D341Med (cell line): ENCODE measurements around the gene ERC1.

ENCODE experiments used
- DNase-seq: peaks from one replicate; pipeline ENCODE4 v3.0.0; 2012; ENCODE audit warnings: low spot score

Gene ERC1

DNA sequence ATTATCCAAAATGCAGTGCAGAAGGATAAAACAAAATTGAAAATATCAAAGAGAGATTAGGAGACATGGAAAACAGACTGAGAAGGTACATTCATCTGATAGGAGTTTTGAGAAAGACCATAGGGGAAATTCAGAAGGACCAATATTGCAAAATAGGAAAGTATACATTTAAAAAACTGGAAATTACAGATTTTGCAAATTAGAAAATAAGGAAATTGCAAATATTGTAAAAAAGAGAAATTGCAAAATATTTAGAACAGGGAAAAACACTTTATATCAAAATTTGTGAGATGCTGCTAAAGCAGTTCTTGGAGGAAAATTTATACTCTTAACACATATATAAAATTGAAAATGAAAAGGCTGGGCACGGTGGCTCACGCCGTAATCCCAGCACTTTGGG is 410.9 kb downstream of the ERC1 start:
- DNase-seq, result no peak

DNA sequence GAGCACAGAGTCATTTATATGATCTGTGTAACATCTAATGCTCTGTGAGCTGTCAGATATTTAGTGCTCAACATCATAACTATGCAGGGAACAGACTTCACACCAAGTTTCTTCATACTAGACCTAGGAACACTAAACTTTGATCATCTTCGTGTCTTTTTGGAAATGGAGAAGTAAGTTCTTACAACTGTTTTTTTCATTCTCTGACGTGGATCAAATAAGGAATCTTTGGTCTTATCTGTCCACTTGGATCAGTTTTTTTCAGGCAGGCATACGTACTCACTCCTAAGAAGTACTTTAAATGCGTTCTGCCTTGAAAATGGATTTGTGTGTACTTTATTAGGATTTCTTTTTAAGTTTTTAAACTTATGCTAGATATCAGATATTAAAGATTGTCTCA is 412.4 kb downstream of the ERC1 start:
- DNase-seq, result no peak

DNA sequence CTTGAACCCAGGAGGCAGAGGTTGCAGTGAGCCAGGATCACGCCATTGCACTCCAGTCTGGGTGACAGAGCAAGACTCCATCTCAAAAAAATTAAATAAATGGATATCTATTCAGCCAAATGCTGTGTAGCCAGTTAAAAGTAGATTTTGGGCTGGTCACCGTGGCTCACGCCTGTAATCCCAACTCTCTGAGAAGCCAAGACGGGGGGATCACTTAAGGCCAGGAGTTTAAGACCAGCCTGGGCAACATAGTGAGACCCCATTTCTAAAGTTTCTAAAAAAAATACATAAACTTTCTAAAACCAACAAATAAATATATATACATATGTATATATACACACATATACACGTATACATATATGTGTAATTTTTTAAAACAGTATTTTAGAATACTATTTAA is 414.6 kb downstream of the ERC1 start:
- no peak for DNase-seq

DNA sequence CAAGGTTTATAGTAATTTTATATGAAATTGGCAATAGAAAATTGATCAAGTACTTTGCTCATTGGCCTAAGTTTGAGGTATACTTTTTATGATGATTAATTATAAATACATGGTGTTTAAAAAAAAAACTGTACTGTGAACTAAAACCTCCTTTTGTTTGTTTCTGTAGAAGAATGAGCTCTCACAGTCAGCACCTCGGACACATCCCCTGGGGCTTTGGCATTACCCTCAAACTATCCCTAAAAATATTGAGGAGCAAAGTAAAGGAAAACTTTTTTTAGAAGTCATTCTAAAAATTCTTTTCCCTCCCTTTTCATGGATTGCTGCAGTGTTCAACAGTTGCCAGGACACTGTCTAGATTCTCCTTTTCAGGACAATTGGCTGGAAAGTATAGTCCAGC is 419.8 kb downstream of the ERC1 start:
- no peak for DNase-seq

GRCh38 chr12:1413930-1414329 is 422.9 kb downstream of the ERC1 start:
- no peak for DNase-seq

DNA sequence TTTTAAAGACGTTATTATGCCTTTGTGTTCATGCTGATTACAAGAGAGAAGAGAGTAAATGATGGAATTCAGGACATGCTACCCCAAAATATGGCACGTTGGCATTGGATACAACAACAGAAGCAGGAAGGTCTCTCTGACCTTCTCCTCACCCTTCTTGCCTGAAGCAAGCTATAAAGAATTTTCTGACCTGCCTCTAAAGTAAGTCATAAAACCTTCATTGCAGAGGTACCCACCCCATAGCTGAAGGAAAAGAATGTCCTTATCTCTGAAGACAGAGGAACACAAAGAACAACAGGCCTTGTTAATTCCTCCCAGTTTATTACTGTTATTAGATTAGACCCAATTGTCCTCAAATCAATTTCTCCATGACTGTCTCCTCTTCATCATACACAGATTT is 427.1 kb downstream of the ERC1 start:
- no peak for DNase-seq

GRCh38 chr12:1419849-1420371 is 428.9 kb downstream of the ERC1 start:
- DNase-seq, result no peak

DNA sequence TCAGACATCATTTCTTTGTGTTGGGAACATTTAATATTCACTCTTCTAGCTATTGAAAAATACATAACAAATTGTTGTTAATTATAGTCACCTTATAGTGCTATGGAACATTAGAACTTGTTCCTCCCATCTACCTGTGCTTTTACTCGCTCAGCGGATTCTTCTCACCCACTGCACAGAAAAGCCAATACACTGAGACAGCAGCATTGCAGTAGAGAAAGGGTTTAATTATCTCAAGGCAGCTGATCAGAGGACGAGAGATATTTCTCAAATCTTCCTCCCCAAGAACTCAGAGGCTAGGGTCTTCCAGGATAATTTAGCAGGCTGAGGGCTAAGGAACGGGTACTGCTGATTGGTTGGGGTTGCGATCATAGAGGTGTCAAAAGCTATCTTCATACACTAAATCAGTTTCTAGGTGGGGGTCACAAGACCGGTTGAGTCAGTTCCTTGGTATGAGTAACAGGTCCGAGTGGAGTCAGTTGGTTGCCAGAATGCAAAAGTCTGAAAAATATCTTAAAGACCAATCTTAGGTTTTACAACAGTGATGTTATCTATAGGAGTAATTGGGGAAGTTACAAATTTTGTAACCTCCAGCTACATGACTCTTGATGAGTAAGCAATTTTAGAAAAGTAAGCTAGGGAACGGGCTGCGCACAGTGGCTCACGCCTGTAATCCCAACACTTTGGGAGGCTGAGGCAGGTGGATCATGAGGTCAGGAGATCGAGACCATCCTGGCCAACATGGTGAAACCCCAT is 430.2 kb downstream of the ERC1 start:
- no peak for DNase-seq

GRCh38 chr12:1422604-1423315 is 431.7 kb downstream of the ERC1 start:
- no peak for DNase-seq

GRCh38 chr12:1424674-1425395 is 433.8 kb downstream of the ERC1 start:
- no peak for DNase-seq

DNA sequence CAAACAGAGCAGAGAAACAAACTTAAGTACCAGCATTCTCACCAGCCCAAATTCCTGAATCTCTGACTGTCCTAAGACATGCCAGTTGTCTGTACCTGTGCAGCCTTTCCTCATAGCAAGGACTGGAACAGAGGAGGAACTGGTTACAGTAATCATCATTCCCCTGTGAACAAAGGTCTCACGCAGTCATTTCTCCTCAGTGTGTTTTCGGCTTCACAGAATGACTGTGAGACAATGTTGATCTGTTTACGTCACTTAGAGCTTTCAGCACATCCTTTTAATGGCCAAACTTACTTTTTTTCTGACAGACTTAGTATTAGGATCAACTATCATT is 434.3 kb downstream of the ERC1 start:
- no peak for DNase-seq

GRCh38 chr12:1428671-1429070 is 437.6 kb downstream of the ERC1 start:
- no peak for DNase-seq

GRCh38 chr12:1429980-1430379 is 439.0 kb downstream of the ERC1 start:
- peak; percentile 54 for DNase-seq

GRCh38 chr12:1434296-1434955 is 443.4 kb downstream of the ERC1 start:
- DNase-seq, result no peak

DNA sequence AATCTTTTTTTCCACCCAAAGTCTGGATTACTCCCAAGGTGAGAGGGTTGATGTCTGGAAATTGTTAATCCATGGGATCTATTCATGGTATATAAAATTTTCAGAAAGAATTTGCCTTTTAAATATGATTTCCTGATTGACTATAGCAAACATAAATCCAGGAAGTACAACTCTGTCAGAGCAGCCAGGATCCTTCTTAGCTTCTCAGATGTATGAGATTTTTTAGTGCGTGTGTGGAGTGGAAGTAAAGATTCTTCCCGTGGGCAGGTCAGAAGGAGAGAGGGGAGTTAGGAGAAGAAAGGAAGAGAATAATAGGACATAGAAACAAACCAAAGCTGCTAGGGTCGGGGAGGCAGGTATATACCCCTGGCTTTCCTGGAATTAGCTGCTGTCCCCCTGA is 444.0 kb downstream of the ERC1 start:
- no peak for DNase-seq

GRCh38 chr12:1435456-1435855 is 444.4 kb downstream of the ERC1 start:
- no peak for DNase-seq

DNA sequence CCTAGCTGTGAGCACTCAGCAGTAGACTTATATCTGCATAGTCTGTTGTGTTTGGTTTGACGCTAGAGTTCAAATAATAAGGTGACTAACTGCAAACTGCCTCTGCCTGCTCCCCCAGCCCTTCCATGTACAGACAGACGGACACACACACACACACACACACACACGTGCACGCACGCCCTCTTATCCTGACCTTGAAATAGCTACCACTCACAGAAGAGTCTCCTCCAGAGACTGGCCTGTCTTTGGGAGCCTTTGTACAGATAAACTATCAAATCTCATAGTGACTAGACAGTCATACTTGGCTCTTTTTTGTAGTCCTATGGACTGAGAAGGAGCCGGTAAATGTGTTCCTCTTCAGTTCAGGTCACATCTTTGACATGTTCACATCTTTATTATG is 445.0 kb downstream of the ERC1 start:
- no peak for DNase-seq

DNA sequence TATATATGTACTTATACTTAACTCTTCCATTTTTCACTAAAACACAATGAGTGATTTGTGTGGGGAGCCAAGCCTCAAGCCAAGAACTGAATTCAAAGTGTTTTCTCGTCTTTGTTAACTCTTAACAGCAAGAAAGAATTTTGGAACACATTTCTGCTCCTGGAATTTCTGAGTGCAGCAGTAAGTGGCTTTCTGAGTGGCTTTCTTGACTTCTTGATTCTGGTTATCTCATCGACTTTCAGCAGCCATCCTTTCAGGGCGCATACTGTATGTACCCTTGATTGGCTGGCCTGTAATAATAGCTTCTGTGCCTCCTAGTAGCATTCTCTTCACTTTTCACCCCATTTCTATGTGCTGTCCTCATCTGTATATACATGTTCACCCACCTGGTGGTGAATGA is 446.0 kb downstream of the ERC1 start:
- DNase-seq, result no peak

DNA sequence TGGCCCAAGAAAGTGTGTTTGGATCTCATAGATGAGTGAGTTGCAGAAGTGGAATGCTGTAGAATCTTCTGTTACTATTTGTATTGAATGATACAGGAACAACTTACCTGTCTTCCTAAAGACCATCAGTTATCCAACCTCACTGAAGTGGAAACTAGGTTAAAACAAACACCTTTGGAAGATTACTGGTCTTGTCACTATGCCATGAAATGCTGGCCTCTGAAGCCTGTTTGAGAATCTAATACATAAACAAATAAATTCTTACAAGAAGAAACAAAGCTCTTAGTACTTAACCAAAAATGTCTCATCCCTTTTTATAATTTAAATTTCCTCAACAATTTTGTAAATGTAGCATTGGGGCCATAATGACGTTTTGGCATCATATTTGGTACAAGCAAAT is 448.2 kb downstream of the ERC1 start:
- DNase-seq, result no peak

- no peak for DNase-seq
These were observed 448.7 kb downstream of the ERC1 start for GRCh38 chr12:1439687-1440086.

GRCh38 chr12:1443421-1444141 is 452.6 kb downstream of the ERC1 start:
- no peak for DNase-seq

GRCh38 chr12:1444142-1444516 is 453.1 kb downstream of the ERC1 start:
- no peak for DNase-seq
